Hepatocyte (in vitro differentiated cells): ENCODE measurements around the gene MUC5B.

Experiments used
- EZH2 ChIP-seq: fragments of 200-600 bp; sonication (generic); IDR thresholded peaks from 2 replicates; pipeline ENCODE4 v1.6.1; 2016; ENCODE audit warnings: antibody characterized with exemption, mild to moderate bottlenecking, borderline replicate concordance
- TF ChIP-seq, protein P1 (sequence below): fragments of 200-600 bp; sonication (generic); IDR thresholded peaks from 2 replicates; pipeline ENCODE4 v1.5.1; 2016; ENCODE audit warnings: antibody characterized with exemption, mild to moderate bottlenecking; ENCODE audit not compliant: poor library complexity

DNA sequence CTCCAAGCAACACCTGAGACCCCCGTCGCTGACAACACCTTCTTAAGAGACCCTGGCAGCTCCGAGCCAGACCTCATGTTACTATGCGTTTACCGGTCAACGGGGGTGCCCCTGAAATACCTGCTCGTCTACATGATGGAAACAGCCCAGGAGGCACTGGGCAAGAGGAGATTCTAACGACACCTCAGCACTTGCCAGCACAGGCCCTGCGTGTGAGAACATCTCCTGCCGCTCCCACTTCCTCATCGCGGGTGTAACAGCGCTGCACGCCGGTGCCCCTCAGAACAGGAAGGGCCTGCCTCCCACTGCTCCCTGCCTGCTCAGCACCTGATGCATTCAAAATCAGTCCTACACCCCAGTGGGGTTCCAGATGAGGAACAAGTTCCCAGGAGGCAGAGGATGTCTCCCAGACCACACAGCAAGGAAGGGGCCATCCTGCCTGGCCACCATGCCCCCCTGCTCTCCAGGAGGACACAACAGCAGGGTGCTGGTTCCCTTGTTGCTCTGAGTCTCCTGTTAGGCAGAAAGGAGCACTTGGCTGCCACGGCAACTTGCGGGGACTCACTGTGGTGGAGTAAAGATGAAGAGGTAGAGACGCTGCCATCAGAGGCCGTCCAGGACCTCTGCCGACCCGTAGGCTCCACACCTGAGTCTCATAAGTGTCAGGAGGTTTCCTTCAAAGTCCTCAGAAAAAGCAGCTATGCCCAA lies 84.5 kb downstream of the MUC5B start:
- TF ChIP-seq, protein P1, sequence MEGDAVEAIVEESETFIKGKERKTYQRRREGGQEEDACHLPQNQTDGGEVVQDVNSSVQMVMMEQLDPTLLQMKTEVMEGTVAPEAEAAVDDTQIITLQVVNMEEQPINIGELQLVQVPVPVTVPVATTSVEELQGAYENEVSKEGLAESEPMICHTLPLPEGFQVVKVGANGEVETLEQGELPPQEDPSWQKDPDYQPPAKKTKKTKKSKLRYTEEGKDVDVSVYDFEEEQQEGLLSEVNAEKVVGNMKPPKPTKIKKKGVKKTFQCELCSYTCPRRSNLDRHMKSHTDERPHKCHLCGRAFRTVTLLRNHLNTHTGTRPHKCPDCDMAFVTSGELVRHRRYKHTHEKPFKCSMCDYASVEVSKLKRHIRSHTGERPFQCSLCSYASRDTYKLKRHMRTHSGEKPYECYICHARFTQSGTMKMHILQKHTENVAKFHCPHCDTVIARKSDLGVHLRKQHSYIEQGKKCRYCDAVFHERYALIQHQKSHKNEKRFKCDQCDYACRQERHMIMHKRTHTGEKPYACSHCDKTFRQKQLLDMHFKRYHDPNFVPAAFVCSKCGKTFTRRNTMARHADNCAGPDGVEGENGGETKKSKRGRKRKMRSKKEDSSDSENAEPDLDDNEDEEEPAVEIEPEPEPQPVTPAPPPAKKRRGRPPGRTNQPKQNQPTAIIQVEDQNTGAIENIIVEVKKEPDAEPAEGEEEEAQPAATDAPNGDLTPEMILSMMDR: no peak
- no peak for TF ChIP-seq EZH2
